ENCODE measurements around the gene SLC22A13. TPM values are rescaled to one million over a fixed set of nuclear protein-coding genes. Genes with fewer than 3 reads are reported as not detected.

SLC22A13 gene, protein sequence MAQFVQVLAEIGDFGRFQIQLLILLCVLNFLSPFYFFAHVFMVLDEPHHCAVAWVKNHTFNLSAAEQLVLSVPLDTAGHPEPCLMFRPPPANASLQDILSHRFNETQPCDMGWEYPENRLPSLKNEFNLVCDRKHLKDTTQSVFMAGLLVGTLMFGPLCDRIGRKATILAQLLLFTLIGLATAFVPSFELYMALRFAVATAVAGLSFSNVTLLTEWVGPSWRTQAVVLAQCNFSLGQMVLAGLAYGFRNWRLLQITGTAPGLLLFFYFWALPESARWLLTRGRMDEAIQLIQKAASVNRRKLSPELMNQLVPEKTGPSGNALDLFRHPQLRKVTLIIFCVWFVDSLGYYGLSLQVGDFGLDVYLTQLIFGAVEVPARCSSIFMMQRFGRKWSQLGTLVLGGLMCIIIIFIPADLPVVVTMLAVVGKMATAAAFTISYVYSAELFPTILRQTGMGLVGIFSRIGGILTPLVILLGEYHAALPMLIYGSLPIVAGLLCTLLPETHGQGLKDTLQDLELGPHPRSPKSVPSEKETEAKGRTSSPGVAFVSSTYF
- polyA plus RNA-seq (2011; rRNA removed) (0.15 and 0.19 TPM in 2 replicates), polyA minus RNA-seq (2011; rRNA and poly(A)+ RNA removed) (0.55 and 1.00 TPM in 2 replicates)

- H3K9me3 ChIP-seq (ENCODE audit: control insufficient read depth, insufficient read depth, low read length): no peaks in the 10 kb centered on the region
- no peak for TF ChIP-seq CTCF (IDR thresholded peaks at IDR 0.05; ENCODE audit: low read depth, low read length)
- no peaks in the 10 kb centered on the region for H3K27me3 ChIP-seq (ENCODE audit: control insufficient read depth, insufficient read depth, low read length)
- POLR2A ChIA-PET: no interaction called here
- CTCF ChIA-PET: no interaction called here
- H3K27ac ChIP-seq (ENCODE audit: low read depth, low read length): no peak within 1 kb of the TSS
- no peak within 1 kb of the TSS for H3K4me3 ChIP-seq (ENCODE audit: low read depth, low read length)
- DNase-seq (ENCODE audit: low read depth, low spot score): no peak
Measured at GRCh38 chr3:38265604-38266307, at the start of gene SLC22A13. SLC22A13 (plus strand) TSS chr3:38265812; CDS start chr3:38265861, 49 bp downstream.

GRCh38 chr3:38219609-38220197 is 45.9 kb upstream of the SLC22A13 start:
- TF ChIP-seq CTCF (IDR thresholded peaks at IDR 0.05; ENCODE audit: low read depth, low read length): no peak
- Histone ChIP-seq H3K9me3 (ENCODE audit: control insufficient read depth, insufficient read depth, low read length) (no peaks in the 10 kb centered on the region), H3K4me3 (ENCODE audit: low read depth, low read length) (no peak overlapping the region), H3K27ac (ENCODE audit: low read depth, low read length) (no peak overlapping the region), H3K27me3 (ENCODE audit: control insufficient read depth, insufficient read depth, low read length) (no peaks in the 10 kb centered on the region)
- CTCF ChIA-PET: no interaction called here
- DNase-seq (ENCODE audit: low read depth, low spot score): no peak
- POLR2A ChIA-PET: no interaction called here

DNA sequence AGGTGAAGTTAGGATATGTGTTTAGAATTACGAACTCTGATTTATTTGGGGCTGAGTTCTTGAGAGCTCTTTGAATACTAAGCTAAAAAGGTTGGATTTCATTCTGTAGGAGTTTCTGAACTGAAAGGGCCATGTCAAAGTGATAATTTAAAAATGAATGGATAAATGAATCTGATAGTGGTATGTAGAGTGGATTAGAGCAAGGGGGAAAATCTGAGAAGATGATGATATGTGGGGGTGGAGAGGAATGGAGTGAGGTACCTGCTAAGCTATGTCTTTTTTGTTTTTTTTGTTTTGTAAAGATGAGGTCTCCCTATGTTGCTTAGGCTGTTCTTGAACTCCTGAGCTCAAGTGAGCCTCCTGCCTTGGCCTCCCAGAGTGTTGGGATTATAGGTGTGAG is 44.6 kb upstream of the SLC22A13 start:
- TF ChIP-seq CTCF (IDR thresholded peaks at IDR 0.05; ENCODE audit: low read depth, low read length): no peak
- Histone ChIP-seq H3K27ac (ENCODE audit: low read depth, low read length) (no peak overlapping the region), H3K9me3 (ENCODE audit: control insufficient read depth, insufficient read depth, low read length) (no peaks in the 10 kb centered on the region), H3K27me3 (ENCODE audit: control insufficient read depth, insufficient read depth, low read length) (no peaks in the 10 kb centered on the region), H3K4me3 (ENCODE audit: low read depth, low read length) (no peak overlapping the region)
- ChIA-PET CTCF (no interaction called here), POLR2A (interaction anchor here (0.7 kb wide), 1 partner anchor 27 kb away, joined by 3 read pairs; no protein-coding TSS in a partner anchor)
- DNase-seq (ENCODE audit: low read depth, low spot score): no peak

- Histone ChIP-seq H3K9me3 (ENCODE audit: control insufficient read depth, insufficient read depth, low read length) (no peaks in the 10 kb centered on the region), H3K4me3 (ENCODE audit: low read depth, low read length) (no peak overlapping the region), H3K27ac (ENCODE audit: low read depth, low read length) (no peak overlapping the region), H3K27me3 (ENCODE audit: control insufficient read depth, insufficient read depth, low read length) (no peaks in the 10 kb centered on the region)
- CTCF ChIA-PET: no interaction called here
- DNase-seq (ENCODE audit: low read depth, low spot score): no peak
- no peak for TF ChIP-seq CTCF (IDR thresholded peaks at IDR 0.05; ENCODE audit: low read depth, low read length)
- POLR2A ChIA-PET: no interaction called here
Measured at GRCh38 chr3:38222032-38222634, 43.5 kb upstream of the SLC22A13 start.
